Stimulated activated CD4-positive, alpha-beta T cell treated with anti-CD3 and anti-CD28 coated beads, Interleukin-2, amount 100 ng/mL, for 4 hours (primary cell): ENCODE data around the gene CUL2.
"Not testable (repeated sequence)": the region's sequence is repeated elsewhere in the genome, so short reads cannot be mapped to it uniquely, and the experiment has no call there.

ENCODE experiments used
- DNase-seq: peaks from one replicate; pipeline ENCODE4 v3.0.0-alpha.2; 2020; ENCODE audit warnings: low read depth

CUL2 gene

DNA sequence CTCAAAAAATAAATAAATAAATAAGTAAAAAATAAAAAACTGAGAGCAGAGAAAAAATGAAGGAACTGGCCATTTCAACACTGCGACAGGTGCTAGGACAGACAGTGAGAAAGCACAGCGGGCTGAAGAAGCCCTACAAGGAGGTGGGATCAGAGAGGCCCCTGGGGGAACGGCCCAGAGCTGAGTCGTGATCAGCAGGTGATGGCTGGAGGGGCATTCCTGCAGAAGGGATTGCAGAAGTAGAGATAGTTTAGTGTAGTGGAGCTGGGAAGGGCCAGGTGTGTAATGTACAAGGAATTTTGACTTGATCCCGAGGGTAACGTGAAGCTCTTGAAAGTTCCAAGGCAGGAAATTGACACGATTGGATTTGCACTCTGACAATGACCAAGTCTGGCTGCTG lies 112.1 kb downstream of the CUL2 start:
- no peak for DNase-seq

DNA sequence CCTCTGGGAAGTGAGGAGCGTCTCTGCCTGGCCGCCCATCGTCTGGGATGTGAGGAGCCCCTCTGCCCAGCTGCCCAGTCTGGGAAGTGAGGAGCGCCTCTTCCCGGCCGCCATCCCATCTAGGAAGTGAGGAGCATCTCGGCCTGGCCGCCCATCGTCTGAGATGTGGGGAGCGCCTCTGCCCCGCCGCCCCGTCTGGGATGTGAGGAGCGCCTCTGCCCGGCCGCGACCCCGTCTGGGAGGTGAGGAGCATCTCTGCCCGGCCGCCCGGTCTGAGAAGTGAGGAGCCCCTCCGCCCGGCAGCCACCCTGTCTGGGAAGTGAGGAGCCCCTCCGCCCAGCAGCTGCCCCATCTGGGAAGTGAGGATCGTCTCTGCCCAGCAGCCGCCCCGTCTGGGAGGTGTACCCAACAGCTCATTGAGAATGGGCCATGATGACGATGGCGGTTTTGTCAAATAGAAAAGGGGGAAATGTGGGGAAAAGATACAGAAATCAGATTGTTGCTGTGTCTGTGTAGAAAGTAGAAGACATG lies 113.7 kb downstream of the CUL2 start:
- not testable (repeated sequence) for DNase-seq

DNA sequence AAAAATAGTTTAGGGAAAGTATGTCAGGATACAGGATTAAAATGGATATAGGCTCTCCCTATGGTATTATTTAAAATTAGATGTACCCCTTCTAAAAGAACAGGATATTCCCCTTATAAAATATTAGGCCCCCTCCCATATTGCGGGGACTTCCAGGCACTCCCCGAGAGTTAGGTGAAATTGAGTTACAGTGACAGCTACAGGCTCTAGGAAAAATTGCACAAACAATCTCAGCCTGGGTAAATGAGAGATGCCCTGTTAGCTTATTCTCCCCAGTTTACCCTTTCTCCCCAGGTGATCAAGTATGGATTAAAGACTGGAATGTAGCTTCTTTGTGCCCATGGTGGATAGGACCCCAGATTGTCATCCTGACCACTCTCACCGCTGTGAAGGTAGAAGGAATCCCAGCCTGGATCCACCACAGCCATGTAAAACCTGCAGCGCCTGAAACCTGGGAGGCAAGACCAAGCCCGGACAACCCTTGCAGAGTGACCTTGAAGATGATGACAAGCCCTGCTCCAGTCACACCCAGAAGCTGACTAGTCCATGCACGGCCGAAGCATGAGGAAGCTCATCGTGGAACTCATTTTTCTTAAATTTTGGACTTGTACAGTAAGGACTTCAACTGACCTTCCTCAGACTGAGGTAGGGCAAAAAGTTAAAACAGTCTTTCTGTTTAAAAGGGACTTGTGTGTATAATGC lies 115.6 kb downstream of the CUL2 start:
- not testable (repeated sequence) for DNase-seq

DNA sequence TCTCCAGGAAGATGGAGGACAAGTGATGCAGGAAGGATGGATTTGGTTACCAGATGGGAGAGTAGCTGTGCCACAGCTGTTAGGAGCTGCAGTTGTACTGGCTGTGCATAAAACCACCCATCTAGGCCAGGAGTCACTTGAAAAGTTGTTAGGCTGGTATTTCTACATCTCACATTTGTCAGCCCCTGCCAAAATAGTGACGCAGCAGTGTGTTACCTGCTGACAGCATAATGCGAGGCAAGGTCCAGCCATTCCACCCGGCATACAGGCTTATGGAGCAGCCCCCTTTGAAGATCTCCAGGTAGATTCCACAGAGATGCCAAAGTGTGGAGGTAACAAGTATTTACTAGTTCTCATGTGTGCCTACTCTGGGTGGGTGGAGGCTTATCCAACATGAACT lies 116.4 kb downstream of the CUL2 start:
- DNase-seq, result not testable (repeated sequence)

DNA sequence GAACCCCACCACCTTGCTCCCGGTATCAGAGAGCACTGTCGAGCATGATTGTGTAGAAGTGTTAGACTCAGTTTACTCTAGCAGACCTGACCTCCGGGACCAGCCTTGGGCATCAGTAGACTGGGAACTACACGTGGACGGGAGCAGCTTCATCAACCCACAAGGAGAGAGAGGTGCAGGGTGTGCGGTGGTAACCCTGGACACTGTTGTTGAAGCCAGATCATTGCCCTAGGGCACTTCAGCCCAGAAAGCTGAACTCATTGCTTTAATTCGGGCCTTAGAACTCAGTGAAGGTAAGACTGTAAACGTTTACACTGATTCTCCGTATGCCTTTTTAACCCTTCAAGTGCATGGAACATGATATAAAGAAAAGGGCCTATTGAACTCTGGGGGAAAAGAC lies 117.0 kb downstream of the CUL2 start:
- not testable (repeated sequence) for DNase-seq

DNA sequence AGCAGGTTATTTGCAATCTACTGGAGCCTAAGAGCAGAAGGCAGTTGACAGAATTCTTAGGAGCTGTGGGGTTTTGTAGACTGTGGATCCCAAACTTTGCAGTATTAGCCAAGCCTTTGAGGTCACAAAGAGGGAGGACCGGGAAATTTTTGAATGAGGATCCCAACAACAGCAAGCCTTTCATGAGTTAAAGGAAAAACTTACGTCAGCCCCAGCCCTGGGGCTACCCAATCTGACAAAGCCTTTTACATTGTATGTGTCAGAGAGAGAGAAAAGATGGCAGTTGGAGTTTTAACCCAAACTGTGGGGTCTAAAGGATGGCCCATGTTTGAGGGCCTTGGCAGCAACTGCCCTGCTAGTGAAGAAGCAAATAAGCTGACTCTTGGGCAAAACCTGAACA lies 117.5 kb downstream of the CUL2 start:
- not testable (repeated sequence) for DNase-seq

DNA sequence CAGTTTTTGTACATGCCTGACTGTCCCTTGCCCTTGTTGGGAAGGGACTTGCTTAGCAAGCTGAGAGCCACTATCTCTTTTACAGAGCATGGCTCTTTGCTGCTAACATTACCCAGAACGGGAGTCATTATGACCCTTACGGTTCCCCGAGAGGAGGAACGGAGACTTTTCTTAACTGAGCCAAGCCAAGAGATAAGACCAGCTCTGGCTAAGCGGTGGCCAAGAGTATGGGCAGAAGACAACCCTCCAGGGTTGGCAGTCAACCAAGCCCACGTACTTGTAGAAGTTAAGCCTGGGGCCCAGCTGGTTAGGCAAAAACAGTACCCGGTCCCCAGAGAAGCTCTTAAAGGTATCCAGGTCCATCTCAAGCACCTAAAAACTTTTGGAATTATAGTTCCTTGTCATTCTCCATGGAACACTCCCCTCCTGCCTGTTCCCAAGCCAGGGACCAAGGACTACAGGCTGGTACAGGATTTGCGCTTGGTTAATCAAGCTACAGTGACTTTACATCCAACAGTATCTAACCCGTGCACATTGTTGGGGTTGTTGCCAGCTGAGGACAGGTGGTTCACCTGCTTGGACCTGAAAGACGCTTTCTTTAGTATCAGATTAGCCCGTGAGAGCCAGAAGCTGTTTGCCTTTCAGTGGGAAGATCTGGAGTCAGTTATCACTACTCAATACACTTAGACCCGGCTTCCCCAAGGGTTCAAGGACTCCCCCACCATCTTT lies 118.4 kb downstream of the CUL2 start:
- not testable (repeated sequence) for DNase-seq

DNA sequence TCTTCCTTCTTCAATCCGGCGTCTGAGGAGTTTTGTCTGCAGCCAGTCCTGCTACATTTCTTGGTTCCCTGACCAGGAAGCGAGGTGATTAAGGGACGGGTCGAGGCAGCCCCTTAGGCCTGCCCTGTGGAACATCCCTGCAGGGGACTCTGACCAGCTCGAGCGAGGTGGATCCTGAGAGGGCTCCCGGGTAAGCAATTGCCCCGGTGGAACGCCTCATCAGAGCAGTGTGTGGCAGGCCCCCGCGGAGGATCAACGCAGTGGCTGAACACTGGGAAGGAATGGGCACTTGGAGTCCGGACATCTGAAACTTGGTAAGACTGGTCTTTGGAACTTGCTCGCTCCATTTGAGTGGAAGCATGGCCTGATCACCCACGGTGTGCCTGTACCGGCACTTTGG lies 121.0 kb downstream of the CUL2 start:
- no peak for DNase-seq

DNA sequence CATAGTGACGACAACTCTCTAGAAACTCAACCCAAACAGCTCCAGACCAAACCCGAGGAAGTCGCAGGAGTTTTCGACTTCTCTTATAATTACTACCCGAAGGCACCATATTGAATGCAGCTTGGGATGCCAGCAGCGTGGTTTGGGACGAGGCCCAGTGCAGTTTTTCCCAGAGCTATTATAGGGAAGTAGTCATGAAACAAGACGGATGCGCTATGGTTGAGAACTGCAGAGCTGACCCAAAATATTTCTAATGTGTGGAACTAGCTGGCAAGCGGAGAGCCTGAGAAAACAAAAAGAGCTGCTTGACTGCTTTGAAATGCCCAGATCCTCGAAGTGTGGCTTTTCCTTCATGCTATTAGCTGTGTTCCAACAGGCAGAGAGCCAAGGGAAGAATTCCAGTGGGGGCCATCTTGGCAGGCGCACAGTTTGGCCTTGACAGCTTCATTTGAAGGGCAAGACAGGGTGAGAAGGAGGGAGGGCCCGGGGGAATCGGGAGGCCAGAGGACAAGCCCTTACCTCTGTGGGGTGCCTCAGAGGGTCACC lies 122.7 kb downstream of the CUL2 start:
- DNase-seq, result no peak

DNA sequence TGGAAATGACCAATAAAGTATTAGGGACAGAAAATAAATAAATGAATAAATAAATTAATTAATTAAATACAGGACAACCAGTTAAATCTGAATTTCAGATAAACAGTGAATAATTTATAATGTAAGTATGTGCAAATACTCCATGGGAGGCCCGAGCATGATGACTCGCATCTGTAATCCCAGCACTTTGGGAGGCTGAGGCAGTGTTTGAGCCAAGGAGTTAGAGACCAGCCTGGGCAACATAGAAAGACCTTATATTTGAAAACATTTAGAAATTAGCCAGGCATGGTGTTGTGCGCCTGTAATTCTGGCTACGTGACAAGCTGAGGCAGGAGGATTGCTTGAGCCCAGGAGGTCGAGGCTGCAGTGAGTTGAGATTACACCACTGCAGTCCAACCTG lies 123.7 kb downstream of the CUL2 start:
- DNase-seq, result no peak

DNA sequence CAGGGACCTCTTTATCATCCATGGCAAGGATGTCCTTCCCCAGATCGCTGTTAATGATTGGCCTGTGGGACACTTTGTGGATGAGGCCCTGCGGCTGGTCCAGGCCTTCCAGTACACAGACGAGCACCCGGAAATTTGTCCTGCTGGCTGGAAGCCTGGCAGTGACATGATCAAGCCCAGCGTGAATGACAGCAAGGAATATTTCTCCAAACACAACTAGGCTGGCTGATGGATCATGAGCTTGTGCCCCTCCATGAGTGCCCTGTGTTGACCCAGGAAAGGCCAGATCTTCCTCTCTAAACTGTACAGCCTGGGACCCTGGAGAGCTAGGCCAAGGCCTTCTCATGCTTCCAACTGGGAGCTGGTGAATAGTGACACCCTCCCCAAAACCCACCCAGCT lies 124.1 kb downstream of the CUL2 start:
- DNase-seq, result no peak

DNA sequence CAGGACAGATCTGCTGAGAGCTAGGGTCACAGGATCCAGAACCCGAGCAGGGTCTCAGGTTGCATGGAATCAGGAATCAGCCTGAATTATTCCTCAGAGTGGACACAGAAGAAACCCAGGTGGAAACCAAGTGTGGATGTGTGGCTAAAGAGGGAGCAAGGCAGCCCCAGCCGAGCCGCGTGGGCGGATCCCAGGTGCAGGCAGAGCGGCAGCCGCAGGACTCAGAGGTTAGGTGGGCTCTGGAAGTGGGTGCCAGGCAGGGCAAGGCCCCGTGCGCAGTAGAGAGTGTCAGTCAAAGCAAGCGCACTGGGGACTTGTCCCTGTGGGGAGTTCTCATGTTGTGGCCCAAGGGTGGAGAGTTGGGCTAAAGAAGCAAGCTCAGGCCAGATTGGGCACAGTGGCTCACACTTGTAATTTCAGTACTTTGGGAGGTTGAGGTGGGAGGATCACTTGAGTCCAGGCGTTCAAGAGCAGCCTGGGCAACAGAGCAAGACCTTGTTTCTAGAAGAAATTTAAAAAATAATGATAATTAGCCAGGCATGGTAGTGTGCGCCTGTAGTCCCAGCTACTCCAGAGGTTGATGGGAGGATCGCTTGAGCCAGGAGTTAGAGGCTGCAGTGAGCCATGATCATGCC lies 125.9 kb downstream of the CUL2 start:
- DNase-seq, result no peak

DNA sequence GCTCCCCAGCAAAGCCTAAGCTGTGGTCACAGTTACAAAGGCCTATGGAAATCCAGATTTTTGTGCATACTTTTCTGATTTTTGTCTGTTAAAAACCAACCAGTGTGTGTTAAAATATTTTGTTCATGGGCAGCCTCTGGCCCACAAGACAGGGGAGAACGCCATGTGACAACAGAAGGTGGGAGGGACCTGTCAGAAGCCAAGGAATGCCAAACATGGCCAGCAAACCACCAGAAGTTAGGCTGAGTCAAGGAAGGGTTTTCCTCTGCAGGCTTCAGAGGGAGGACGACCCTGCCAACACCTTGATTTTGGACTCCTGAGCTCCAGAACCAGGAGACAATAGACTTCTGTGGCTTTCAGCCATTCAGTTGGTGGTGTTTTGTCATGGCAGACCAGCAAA lies 127.3 kb downstream of the CUL2 start:
- DNase-seq, result no peak

DNA sequence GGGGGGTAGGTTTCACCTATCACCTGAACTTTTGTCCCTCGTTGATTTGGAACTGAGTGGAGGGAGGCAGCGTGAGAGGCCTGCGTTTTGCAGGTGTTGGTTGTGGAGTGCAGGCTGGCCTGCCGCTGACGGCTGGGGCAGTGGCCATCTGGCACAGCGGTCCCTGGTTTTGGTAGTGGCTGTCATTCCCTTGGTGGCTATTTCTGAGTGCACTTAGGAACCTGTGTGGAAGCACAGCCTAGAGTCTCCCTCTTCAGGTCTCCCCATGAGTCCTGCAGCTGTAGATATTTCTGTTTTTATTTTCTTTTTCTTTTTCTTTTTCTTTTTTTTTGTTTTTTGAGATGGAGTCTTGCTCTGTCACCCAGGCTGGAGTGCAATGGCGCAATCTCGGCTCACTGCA lies 129.2 kb downstream of the CUL2 start:
- DNase-seq, result no peak

DNA sequence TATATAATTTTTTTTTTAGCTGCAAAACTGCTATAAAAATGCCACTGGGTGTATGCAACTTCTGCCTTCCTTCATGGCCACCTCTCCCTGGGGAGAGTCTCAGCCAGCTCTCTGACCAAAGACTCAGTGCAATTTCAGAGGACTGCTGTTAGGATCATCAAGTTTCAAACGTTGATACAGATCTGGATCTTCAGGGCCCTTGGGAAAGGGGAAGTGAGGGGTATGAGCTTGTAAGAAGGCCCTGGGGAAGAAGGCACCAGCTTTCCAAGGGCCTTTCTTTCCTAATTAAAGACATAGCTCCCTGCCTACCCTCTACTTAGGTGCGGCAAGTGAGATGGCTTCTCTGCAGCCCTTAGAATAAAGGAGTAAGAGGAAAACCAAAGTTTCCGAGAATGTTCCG lies 130.4 kb downstream of the CUL2 start:
- DNase-seq, result no peak

DNA sequence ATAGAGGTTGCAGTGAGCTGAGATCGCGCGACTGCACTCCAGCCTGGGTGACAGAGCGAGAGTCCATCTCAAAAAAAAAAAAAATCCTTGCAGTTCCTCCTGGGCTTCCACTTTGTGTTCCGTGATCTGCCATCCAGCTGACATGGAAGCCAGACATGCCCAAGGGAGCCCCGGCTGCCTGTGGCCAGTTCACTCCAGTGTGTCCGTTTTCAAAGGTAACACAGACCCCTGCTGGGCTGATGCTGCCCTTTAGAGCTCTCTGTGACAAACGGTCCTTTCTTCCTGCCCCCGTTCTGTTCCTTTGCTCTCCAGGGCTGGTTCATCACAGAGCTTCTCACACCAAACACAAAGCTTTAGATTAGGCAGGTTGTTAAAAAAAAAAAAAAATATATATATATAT lies 130.8 kb downstream of the CUL2 start:
- DNase-seq, result no peak
